ENCODE measurements around the gene COL9A3.
A peak's percentile ranks its signal among the peaks of the same experiment; 100 is the strongest.

Gene COL9A3

GRCh38 chr20:62816884-62817873 lies at the start of gene COL9A3:
COL9A3 (plus strand) TSS chr20:62817050; CDS start chr20:62817065, 15 bp downstream.
- DNase-seq (ENCODE audit: low spot score) (no peak), FAIRE-seq (no peak)

GRCh38 chr20:62768234-62768546 lies 48.7 kb upstream of the COL9A3 start:
- FAIRE-seq: peak; percentile 46
- DNase-seq (ENCODE audit: low spot score): no peak

DNA sequence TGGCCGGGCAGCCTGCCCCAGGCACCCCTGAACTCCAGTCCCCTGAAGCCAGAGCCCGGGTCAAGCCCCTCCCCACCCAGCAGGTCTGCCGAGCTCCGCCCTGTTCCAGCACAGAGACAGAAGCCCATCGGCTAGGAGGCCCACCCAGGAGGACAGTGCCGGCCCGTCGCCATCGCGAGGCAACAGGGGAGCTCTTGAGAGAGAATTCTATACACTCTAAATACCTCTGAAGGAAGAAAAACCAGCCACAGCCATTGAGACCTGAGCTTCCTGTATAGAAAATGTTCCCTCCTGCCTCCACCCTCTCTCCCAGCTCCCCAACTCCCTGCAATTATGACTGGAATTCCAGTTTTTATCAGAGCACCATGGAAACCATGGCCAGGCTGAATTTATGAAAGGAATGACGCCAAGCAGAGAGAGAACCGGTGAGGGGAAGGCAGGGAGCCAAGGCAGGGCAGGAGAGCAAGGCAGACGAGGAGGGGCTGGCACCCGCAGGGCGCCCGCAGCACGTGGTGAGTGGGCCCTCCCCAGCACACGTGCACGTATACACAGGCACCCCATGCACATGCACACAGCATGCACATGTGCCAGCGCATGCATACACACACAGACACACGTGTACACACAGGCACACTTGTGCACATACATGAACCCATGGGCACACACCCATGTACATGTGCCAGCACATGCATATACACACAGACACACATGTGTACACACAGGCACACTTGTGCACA lies 48.1 kb upstream of the COL9A3 start:
- peak; percentile 98 for FAIRE-seq

GRCh38 chr20:62769346-62770071 lies 47.3 kb upstream of the COL9A3 start:
- FAIRE-seq: no peak
- DNase-seq (ENCODE audit: low spot score): no peak

More for the DNA sequence above, 48.1 kb upstream of the COL9A3 start:
- DNase-seq (ENCODE audit: low spot score): peak; percentile 60

GRCh38 chr20:62770111-62770910 lies 46.5 kb upstream of the COL9A3 start:
- DNase-seq (ENCODE audit: low spot score) (no peak), FAIRE-seq (no peak)

GRCh38 chr20:62770916-62771315 lies 45.9 kb upstream of the COL9A3 start:
- no peak for DNase-seq (ENCODE audit: low spot score)
- FAIRE-seq: no peak

GRCh38 chr20:62771396-62772102 lies 45.3 kb upstream of the COL9A3 start:
- DNase-seq (ENCODE audit: low spot score): no peak
- FAIRE-seq: no peak

GRCh38 chr20:62772103-62772611 lies 44.7 kb upstream of the COL9A3 start:
- FAIRE-seq (peak; percentile 35), DNase-seq (ENCODE audit: low spot score) (no peak)

DNA sequence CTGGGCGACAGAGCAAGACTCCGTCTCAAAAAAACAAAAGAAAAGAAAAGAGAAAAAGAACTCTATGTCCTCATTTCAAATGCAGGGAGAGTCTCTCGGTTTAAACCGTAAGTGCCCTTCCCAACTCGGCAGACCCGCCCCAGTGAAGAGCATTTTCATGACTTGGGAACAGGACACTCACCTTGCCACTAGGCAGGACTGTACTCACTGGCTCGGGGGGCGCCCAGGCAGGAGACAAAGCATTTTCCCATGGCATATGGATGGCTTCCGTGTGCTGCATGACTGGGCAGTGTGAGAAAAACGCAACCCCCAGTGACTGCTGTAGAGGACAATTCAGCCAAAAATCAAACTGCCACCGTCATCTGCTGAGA lies 44.2 kb upstream of the COL9A3 start:
- FAIRE-seq (no peak), DNase-seq (ENCODE audit: low spot score) (no peak)

DNA sequence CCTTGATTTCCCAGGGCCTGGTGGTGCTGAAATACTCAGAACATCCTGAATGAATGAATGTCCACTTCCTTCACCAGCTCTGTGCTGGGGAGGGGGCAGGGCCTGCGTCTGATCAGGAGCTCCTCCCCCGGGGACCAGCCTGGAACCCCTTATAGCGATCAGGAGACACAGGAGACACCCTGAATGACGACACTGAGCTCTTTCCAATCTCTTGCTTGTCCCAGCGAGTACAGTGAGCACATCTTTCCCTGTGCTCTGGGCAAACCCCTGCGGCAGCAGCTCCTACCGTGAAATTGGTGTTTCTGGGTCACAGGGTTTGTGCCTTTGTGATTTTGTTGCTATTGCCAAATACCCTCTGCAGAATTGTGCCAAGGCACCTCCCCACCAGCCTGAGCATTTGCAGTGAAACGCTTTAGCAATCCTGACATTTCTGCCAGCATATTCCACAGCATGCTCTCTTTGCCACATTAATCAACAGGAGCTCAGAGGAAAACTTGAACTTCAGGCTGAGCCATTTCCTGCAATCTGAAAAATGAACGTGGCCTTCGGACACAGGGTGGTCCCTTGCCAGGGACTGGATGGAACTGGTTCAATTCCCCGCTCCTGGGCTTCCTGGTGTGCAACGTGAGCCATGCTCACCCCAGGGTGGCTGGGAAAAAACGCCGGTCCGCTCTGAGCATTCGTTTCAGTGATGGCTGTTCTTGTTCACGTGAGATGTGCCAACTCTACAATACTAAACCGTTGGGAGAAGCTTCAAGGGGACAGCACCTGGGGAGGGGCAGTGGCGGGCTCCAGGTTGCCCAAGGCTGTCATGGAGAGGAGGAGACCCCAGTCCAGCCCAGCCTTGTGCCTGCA lies 43.6 kb upstream of the COL9A3 start:
- FAIRE-seq: peak; percentile 48

DNA sequence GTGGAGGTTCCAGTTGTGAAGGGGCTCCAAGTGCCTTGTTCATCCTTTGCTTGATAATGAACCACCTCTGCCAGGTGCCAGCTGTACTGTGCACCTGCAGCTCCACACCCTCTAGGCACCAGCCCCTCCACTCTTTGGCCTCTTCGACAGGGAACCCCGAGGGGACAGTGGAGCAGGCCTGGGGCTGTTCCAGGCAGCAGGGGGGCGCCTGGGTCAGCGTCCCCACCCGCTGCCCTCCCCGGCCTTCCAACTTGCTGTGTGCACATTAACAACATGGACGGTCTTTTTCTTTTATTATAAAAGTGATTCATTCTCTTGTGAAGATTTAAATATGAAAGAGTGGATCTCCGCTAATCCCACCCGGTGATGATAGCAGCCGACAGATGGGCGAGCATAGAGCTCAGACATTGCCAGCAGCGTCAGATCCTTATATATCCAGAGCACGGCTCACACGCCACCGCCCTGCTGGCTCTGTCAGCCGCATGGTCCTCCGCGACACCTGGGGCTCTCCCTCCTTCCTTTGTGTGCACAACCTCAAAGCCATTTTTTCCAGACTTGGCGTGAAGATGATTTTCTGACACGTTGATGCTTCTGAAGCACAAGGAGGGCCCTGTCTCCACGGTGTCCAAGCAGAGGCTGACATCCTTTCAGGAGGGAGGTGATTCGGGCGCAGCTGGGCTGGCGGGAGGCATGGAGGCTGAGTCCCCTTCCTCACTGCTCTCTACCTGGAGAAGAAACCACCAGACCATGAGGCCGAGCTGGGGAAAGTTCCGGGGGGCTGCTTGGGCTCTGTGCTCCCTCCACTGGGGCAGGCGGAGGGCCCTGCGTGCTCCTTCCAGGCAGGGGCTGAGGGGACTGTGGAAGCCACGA lies 42.8 kb upstream of the COL9A3 start:
- FAIRE-seq (no peak), DNase-seq (ENCODE audit: low spot score) (no peak)

More for the DNA sequence above, 43.6 kb upstream of the COL9A3 start:
- DNase-seq (ENCODE audit: low spot score): no peak

- DNase-seq (ENCODE audit: low spot score) (no peak), FAIRE-seq (no peak)
These were observed 42.1 kb upstream of the COL9A3 start for GRCh38 chr20:62774762-62775161.

GRCh38 chr20:62775206-62775605 lies 41.6 kb upstream of the COL9A3 start:
- DNase-seq (ENCODE audit: low spot score) (no peak), FAIRE-seq (no peak)

- DNase-seq (ENCODE audit: low spot score) (no peak), FAIRE-seq (no peak)
These were observed 40.7 kb upstream of the COL9A3 start for GRCh38 chr20:62776035-62776691.

- DNase-seq (ENCODE audit: low spot score): peak; percentile 56
- peak; percentile 87 for FAIRE-seq
These were observed 39.9 kb upstream of the COL9A3 start for GRCh38 chr20:62776692-62777527.

DNA sequence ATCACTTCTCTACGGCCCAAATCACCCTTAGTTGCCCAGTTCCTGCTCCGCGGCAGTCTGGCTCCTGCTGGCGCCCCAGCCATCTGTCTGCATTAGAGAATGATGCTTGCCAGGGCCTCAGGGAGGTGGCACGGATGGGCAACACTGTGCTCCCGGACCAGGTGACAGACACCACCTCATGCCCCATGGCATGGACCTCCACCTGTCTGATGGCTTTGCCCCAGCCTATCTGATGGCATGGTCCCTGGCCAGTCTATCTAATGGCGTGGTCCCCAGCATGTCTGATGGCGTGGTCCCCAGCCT lies 39.4 kb upstream of the COL9A3 start:
- no peak for FAIRE-seq
- no peak for DNase-seq (ENCODE audit: low spot score)

- FAIRE-seq (no peak), DNase-seq (ENCODE audit: low spot score) (no peak)
These were observed 38.8 kb upstream of the COL9A3 start for GRCh38 chr20:62778058-62778457.
